Measurements from ENCODE around the gene CNST. TPM values are rescaled to one million over a fixed set of nuclear protein-coding genes. Genes with fewer than 3 reads are reported as not detected.

CNST gene
- total RNA-seq, 1 experiment from 2014 or later, result 19.8 TPM

GRCh38 chr1:246659594-246660140, 93.4 kb downstream of the CNST start:
- no peaks in the 10 kb centered on the region for H3K4me1 Mint-ChIP-seq
- Histone ChIP-seq H2AK5ac (ENCODE audit: insufficient read length, low read length) (no peak overlapping the region), H3K27me3 (ENCODE audit: insufficient read depth, low read length) (no peaks in the 10 kb centered on the region), H3K9ac (ENCODE audit: extremely low read depth, insufficient read length, low read length) (no peak overlapping the region), H3K18ac (ENCODE audit: insufficient read length, low read depth, low read length) (no peak overlapping the region), H3K79me2 (ENCODE audit: insufficient read depth, low read length) (no peaks in the 10 kb centered on the region), H4K20me1 (ENCODE audit: control insufficient read depth, insufficient read depth, insufficient read length) (no peaks in the 10 kb centered on the region), H3K79me1 (ENCODE audit: insufficient read depth, low read depth, low read length, poor library complexity, severe bottlenecking) (no peaks in the 10 kb centered on the region), H2BK12ac (ENCODE audit: insufficient read length, low read depth, low read length) (no peak overlapping the region), H2AFZ (ENCODE audit: low read length) (no peak overlapping the region), H3K4ac (ENCODE audit: low read depth, low read length) (no peak overlapping the region), H3K23ac (ENCODE audit: insufficient read length, low read depth, low read length) (no peak overlapping the region), H3T11ph (ENCODE audit: low read length) (no peak overlapping the region), H2BK120ac (ENCODE audit: low read depth, low read length, poor library complexity, severe bottlenecking) (no peak overlapping the region), H4K5ac (ENCODE audit: insufficient read length, low read depth, low read length) (no peak overlapping the region), H2BK15ac (ENCODE audit: low read depth, low read length) (no peak overlapping the region), H4K8ac (replicated peaks; ENCODE audit: insufficient read length, low read depth, low read length) (no peak overlapping the region), H2BK5ac (ENCODE audit: insufficient read length, low read length) (no peak overlapping the region), H4K91ac (ENCODE audit: insufficient read length, low read depth, low read length) (no peak overlapping the region), H2BK20ac (ENCODE audit: low read depth, low read length, poor library complexity, severe bottlenecking) (no peak overlapping the region), H3K56ac (ENCODE audit: insufficient read length, low read depth, low read length) (no peak overlapping the region), H3K14ac (ENCODE audit: insufficient read depth, low read length) (no peak overlapping the region), H3K23me2 (ENCODE audit: insufficient read length, low read depth, low read length, poor library complexity, severe bottlenecking) (no peaks in the 10 kb centered on the region), H3K4me1 (ENCODE audit: insufficient read depth, low read length) (no peaks in the 10 kb centered on the region), H3K27ac (ENCODE audit: insufficient read length, low read depth, low read length) (no peak overlapping the region), H3K9me3 (ENCODE audit: control insufficient read depth, low read depth, low read length) (no peaks in the 10 kb centered on the region), H3K4me2 (ENCODE audit: insufficient read depth, insufficient read length, low read length) (no peak overlapping the region)
- H3K27ac Mint-ChIP-seq, result no peak overlapping the region
- no peak overlapping the region for H3K4me3 Mint-ChIP-seq
- DNase-seq, result no peak
- no peaks in the 10 kb centered on the region for H3K27me3 Mint-ChIP-seq (ENCODE audit: low read depth)
- WGBS (ENCODE audit: extremely low coverage, insufficient read length, low lambda C conversion rate), result no CpG with 5 or more reads among the region's 6 CpGs
- no peak for TF ChIP-seq CTCF (conservative IDR thresholded peaks at IDR 0.05)
- no peaks in the 10 kb centered on the region for H3K9me3 Mint-ChIP-seq
- peaks cover 0 to 10% (median 0%) of the 10 kb centered on the region in 3 experiments; a peak in 3 of 7 replicates for H3K36me3 Mint-ChIP-seq (ENCODE audit: insufficient read depth in 1 of 3, low read depth in 3 of 3)
